Muscle of arm (tissue), 12 donors: ENCODE measurements around the gene MPI. TPM values are rescaled to one million over a fixed set of nuclear protein-coding genes. Genes with fewer than 3 reads are reported as not detected.
A peak's percentile ranks its signal among the peaks of the same experiment; 100 is the strongest.
"Not testable (repeated sequence)": the region's sequence is repeated elsewhere in the genome, so short reads cannot be mapped to it uniquely, and the experiment has no call there.

Source experiments
- DNase-seq: peaks from one replicate; pipeline ENCODE4 v3.0.0-alpha.2; 2013
- polyA plus RNA-seq, 12 donors: library from polyadenylated mRNA; unstranded; fragments of 120-200 nt; gene quantifications; one replicate each; pipeline ENCODE4 v1.2.1, GENCODE V29; 2013; ENCODE audit not compliant: insufficient read length in 12 of 12

The MPI gene
- polyA plus RNA-seq, 12 donors, result 44.3 to 63.9 (median 55.2) TPM; not detected in 1

DNA sequence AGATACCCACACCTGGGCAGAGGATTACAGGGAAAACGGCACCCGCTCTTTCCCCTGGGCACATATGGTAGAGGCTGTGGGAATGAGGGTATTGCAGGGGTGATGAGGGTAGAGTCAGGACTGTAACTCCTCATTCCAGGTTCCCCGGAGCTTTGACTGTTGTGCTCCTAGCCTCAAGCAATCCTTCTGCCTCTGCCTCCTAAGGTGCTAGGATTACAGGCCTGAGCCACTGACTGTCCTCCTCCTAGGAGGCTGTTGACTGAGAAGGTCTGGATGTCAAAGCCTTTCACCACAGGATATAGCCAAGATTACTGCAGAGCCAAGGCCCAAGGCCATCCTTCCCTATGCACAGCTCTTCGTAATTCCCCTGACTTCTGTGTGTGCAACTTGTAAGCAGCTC lies 1.1 kb upstream of the MPI start:
- no peak for DNase-seq

GRCh38 chr15:74889390-74889882 lies 406 bp upstream of the MPI start:
- peak; percentile 58 for DNase-seq

DNA sequence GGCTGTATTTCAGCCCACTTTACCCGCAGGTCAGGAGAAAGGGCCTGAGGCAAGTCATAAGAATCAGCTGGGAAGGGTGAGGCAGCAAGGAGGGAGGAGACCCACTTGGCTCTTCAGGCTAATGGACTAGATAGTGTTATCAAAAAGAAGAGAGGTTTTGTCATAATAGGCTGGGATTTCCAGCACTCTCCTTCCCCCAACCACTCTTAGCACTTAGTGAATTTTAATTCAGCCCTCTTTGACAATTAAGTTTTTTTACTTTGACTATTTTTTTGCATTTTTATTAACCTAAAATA lies 771 bp downstream of the MPI start:
- no peak for DNase-seq

DNA sequence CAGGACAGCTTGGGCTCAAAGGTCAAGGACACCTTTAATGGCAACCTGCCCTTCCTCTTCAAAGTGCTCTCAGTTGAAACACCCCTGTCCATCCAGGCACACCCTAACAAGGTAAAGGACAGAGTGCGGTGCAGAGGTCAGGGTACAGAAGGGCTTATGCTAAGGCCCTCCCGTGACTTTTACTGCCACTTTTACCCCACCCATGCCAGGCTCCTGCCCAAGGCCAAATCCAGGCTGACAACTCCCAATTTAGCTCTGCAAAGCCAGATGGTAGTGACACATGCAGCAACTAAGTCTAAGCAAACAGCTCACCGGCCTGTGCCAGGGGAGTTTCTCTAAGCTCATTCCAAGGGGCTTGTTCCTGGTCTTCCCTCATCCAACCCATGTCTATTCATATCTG lies 1.6 kb downstream of the MPI start:
- DNase-seq, result no peak

- no peak for DNase-seq
Measured at GRCh38 chr15:74892313-74892712, 2.5 kb downstream of the MPI start.

DNA sequence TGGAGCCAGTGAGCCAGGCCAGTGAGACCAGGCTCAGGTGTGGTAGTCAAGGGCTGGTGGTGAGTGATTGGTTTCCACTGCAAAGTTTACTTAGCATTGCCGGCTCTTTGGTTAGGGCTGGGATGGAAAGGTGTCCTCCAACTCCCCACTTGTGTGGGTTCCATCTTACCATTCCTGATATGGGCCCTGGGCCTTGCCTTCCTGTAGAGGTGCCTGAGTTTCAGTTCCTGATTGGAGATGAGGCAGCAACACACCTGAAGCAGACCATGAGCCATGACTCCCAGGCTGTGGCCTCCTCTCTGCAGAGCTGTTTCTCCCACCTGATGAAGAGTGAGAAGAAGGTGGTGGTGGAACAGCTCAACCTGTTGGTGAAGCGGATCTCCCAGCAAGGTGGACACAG lies 3.1 kb downstream of the MPI start:
- no peak for DNase-seq

- DNase-seq, result no peak
Measured at GRCh38 chr15:74893627-74894026, 3.8 kb downstream of the MPI start.

DNA sequence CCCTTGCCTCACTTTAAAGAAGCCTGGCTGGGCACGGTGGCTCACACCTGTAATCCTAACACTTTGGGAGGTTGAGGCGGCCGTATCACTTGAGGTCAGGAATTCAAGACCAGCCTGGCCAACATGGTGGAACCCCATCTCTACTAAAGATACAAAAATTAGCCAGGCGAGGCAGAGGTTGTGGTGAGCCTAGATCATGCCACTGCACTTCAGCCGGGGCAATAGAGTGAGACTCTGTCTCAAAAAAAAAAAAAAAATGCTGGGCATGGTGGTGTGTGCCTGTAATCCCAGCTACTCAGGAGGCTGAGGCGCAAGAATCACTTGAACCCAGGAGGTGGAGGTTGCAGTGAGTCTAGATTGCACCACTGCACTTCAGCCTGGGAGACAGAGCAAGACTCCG lies 4.5 kb downstream of the MPI start:
- DNase-seq, result not testable (repeated sequence)

DNA sequence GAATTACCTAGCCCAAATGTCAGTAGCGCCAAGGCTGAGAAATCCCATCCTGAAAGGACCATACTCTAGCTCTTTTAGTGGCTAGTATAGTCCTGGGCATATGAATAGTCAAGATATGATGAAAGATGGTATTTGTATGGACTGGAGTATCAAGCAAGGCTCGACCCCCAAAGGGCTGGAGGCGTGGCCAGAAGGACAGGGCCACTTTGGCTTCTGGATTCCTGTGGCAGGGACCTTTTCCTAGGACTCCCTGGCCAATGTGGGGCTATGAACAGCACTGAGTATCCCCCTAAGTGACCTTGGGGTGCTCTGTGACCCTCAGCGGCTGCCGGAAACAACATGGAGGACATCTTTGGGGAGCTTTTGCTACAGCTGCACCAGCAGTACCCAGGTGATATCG lies 6.0 kb downstream of the MPI start:
- no peak for DNase-seq

DNA sequence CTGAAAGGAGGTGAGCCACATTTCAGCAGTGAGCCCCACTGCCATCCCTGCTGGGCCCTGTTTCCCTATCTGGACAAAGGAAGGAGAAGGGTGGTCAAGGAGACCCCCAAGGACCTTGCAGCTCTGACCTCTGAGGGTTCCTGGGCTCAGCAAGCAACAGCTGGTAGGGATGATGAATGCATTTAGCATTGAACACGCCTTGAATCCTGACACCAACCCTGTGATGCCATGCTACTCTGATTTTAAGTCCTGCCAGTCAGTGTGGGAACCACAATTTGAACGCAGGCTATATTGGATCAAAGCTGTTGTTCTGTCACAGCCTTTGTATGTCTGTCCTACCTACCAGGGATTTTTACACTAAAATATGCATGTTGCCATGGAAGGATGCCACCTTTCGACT lies 6.5 kb downstream of the MPI start:
- DNase-seq, result no peak

GRCh38 chr15:74897300-74897701 lies 7.5 kb downstream of the MPI start:
- no peak for DNase-seq

DNA sequence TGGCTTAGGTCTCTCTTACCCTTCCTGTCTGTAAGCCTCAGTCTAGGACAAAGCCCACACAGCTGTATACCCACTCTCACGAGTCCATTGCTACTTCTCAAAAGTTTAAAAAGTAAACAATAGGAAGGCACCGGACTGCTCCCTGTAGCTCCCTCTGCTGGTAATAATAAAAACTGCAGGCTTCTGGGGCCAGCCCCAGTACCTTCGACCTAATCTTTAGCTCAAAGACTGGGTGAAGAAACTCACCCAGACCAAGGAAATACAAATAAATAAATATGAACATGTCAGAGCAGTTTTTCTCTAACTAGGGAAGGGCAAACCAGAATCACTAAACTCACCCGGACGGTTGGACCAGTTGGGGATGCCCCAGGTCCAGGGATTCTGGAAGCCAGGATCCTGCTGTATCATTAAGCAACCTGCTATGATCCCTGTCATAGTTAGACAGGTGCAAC lies 11.8 kb downstream of the MPI start:
- peak; percentile 63 for DNase-seq

GRCh38 chr15:74902295-74903075 lies 12.6 kb downstream of the MPI start:
- no peak for DNase-seq

- DNase-seq, result no peak
Measured at GRCh38 chr15:74903676-74904075, 13.8 kb downstream of the MPI start.

DNA sequence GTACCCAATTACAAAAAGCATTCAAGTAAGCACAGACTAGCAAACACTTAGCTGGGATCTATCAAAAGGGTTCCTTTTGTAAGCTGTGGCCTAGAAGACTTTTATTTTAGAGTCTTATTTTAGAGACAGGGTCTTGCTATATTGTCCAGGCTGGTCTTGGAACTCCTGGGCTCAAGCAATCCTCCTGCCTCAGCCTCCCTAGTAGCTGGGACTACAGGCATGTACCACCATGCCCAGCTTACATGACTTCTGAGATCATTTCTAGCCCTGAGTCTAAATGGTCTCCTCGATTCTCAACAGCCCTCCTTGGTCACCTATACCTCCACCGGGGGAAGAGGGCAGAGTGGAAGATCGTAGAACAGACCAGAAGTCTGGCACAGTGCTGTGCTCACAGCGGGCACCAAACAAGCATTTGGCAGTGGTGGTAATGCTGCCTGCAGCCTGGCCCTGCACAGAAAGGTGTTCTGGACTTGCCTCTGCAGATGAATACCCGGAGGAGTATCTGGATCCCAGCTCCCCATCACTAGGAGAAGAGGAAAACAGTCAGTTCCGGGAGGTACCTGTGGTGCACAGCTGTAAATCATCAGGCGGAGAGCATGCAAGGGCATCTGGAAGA lies 14.5 kb downstream of the MPI start:
- DNase-seq, result no peak

DNA sequence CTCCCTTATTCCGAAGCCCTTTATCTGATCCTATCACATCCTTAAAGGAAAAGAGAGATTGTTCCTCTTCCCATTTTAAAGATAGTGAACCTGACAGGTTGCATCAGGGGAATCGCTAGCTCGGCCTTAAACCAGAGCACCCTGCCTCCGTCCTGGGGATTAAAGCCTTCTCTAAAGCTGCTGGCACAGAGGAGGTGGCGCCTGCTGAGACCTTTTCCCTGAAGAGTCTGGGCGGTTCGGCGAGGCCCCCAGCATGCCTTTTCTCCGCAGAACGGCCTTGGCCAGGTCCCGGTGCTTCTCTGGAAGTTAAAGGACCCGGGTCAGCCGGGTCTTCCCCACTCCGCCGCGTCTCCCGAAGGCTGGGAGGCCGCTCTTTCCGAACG lies 16.2 kb downstream of the MPI start:
- peak; percentile 27 for DNase-seq

DNA sequence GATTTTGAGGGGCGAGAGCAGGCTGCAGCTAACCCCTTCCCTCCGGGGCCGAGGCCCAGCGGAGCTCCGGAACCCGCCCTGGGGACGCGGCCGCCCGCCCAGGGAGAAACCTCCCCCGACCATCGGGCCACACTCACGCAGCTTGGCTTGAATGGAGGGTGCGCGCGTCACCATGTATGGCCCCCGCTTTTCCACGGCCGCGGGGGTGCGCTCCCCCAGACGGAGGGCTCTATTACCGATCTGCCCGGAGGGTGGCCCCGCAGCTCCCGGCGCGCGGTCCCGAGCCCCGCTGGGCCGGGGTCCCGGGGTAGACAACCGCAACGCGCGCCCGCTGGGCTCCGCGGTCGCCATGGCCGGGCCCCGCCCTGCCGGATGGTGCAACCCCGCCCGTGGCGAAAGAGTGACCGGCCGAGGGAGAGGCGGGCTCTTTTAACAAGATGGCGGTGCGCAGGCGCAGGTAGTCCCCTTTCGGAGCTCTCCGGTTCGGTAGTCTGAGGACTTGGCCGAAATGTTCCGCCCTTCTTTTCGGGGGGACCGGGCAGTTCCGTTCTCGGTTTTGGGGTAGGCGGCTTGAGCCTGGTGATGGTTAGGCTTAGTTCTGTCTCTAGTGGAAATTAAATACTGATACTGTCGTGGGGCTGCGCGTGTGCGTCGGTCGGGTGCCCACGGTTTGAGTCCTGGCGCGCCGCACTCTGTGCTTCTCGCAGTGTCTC lies 16.8 kb downstream of the MPI start, which contains the start of gene FAM219B:
Gene FAM219B (minus strand): TSS at position 402 of the 713 bp plus-strand sequence. CDS start 51 bp downstream, at position 351.
- DNase-seq, result peak; percentile 91

DNA sequence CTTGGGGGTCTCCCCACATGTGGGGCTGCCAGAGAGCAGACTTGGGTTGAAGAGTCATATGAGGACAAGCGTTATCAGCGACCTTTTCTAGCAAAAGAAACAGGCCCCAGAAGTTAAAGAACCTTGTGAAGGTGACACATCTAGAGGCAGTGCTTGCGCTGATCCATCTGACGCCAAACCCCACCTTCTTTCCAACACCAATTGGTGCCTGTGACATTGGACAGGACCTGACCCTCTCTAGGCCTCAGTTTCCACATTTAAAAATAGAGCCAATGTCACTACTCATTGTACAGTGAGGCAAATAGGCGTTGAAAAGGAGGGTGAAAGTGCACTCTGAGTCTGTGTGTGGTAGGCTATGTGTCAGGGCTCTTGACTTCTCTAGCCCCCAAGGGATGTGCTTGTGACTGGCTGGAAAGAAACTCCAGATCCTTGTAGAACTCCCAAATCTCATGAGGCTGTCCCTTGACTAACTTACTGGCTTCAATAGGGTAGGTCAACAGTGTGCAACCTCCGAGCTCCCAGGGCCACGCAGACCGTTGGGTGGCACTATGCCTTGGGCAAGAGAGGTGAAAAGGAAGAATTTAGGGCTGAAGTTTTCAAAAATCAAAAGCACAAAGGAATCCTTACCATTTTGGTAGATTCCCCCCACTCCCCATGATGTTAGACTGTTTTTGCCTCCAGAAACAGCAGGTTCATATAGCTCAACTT lies 17.5 kb downstream of the MPI start:
- no peak for DNase-seq

- DNase-seq, result no peak
Measured at GRCh38 chr15:74908635-74909034, 18.8 kb downstream of the MPI start.

DNA sequence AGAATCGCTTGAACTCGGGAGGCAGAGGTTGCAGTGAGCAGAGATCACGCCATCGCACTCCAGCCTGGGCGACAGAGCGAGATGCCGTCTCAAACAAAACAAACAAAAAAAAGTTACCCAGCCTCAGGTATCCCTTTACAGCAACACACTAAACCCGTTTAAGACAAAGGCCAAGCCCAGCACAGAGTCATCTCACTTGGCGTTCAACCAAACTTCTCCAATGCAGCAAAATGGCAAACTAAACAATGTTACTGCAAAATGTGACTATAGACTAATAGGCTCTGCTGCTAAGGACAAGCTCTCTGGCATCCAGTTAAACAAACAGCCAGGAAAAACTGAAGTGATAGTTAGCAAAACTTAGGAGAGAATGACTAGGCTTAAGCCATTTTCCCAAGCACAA lies 23.2 kb downstream of the MPI start:
- DNase-seq, result no peak

DNA sequence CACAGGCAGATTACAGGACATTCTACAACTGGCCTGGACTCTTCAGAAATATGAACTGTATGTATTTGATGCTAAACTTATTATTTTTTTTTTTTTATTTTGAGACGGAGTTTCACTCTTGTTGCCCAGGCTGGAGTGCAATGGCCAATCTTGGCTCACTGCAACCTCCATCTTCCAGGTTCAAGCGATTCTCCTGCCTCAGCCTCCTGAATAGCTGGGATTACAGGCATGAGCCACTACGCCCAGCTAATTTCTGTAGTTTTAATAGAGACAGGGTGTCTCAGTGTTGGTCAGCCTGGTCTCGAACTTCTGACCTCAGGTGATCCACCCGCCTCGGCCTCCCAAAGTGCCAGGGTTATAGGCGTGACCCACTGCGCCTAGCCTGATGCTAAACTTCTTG lies 24.0 kb downstream of the MPI start:
- DNase-seq, result not testable (repeated sequence)

DNA sequence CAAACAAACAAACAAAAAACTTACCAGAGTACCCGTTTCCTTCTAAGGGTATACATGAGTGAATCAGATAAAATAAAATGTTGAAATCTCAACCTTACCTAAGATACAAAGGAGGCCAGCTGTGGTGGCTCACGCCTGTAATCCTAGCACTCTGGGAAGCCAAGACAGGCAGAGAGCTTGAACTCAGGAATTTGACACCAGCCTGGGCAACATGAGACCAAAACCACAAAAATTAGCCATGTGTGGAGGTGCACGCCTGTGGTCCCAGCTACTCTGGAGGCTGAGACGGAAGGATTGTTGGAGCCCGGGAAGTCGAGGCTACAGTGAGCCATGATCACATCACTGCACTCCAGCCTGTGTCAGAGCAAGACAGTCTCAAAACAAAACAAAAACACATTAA lies 27.8 kb downstream of the MPI start:
- DNase-seq, result no peak
